Pancreas (tissue), 10 donors: ENCODE results near the gene GPHN. TPM values are rescaled to one million over a fixed set of nuclear protein-coding genes. Genes with fewer than 3 reads are reported as not detected.
"Not testable (repeated sequence)": the region's sequence is repeated elsewhere in the genome, so short reads cannot be mapped to it uniquely, and the experiment has no call there.

ENCODE experiments used
- ATAC-seq, 4 donors: fragments of 200-7000 bp; cut with Tn5 transposase; one replicate each; pipeline versions ENCODE4 v1.8.0 to v1.9.1; 2020; ENCODE audit warnings: mild to moderate bottlenecking in 4 of 4, moderate library complexity in 4 of 4
- DNase-seq, 6 donors: peaks; one replicate each; pipeline ENCODE4 v3.0.0-alpha.2; 2020
- FAIRE-seq: peaks from 2 replicates; lab custom pipeline; 2012; peaks lifted over from hg19 to GRCh38; lab: Jason Lieb, UNC
- H3K27ac ChIP-seq, 4 donors: fragments of 200-600 bp; sonication (generic); 1 replicate in 3 of 4; 2 replicates in 1 of 4; pipeline versions ENCODE4 v1.5.0 to v1.8.0; 2020
- H3K27me3 ChIP-seq, 4 donors: fragments of 200-600 bp; one replicate each; pipeline ENCODE4 v1.8.0; 2021
- H3K36me3 ChIP-seq, 3 donors: fragments of 200-600 bp; sonication (generic) in 1 of 3; one replicate each; pipeline versions ENCODE4 v1.5.0 to v1.8.0; 2020 to 2021
- H3K4me1 ChIP-seq, 3 donors: fragments of 200-600 bp; one replicate each; pipeline ENCODE4 v1.8.0; 2021
- H3K4me3 ChIP-seq, 4 donors: fragments of 200-600 bp; sonication (generic) in 2 of 4; one replicate each; pipeline versions ENCODE4 v1.5.0 to v1.8.0; 2020 to 2021
- H3K9me3 ChIP-seq, 4 donors: fragments of 200-600 bp; one replicate each; pipeline ENCODE4 v1.8.0; 2021
- WGBS, 2 donors: extraction: QIAGEN DNeasy Blood & Tissue Kit; methylation state at CpG; one replicate each; pipeline ENCODE4 v1.1.7; 2013; 5-methylcytosine and 5-hydroxymethylcytosine counted together
- intact Hi-C, 3 donors: fragments of 100-400 bp; cut with DNase I; formaldehyde crosslinking; loops; one replicate each; pipeline versions ENCODE4 v1.11.1 to v1.14.2; 2022
- polyA plus RNA-seq, 2 donors: library from polyadenylated mRNA; stranded (reverse); fragments of 200-250 nt; gene quantifications; one replicate each; pipeline ENCODE4 v1.2.3, GENCODE V29; 2013
- total RNA-seq, 6 donors: library from RNA; stranded (reverse); fragmentation: NEBNext Ultra II Directional in 4 of 6; extraction: Animal tissue kit (Norgen Biotek cat#: 25700) in 4 of 6; gene quantifications; one replicate each; pipeline versions ENCODE4 v1.2.1 to v1.2.4, GENCODE V29; 2021 to 2023
- TF ChIP-seq, protein P1 (sequence below), 4 donors: fragments of 200-600 bp; sonication (generic) in 3 of 4; IDR thresholded peaks; one replicate each; pipeline versions ENCODE4 v1.5.0 to v1.8.0; 2021; ENCODE audit warnings: antibody characterized with exemption in 4 of 4
- donor health status: healthy with polysubstance abuse.
- donor health status: DM: no; HTN: no; CAD: no; lungs with moderate emphysema.
- donor health status: DM: no; HTN: no; CAD: no.
- donor health status: control.
- donor health status: control.
- donor health status: Bipolar disorder and iron deficiency.
- donor health status: DM: yes; HTN: yes; CAD: no.
- donor health status: DM: no; HTN: no; CAD: no.
- donor health status: DM: no; HTN: no; CAD: no.
- donor health status: DM: yes; HTN: yes; CAD: no.

GPHN gene
- total and polyA plus RNA-seq, 8 donors: 20.3 to 47.6 (median 24.4) TPM

DNA sequence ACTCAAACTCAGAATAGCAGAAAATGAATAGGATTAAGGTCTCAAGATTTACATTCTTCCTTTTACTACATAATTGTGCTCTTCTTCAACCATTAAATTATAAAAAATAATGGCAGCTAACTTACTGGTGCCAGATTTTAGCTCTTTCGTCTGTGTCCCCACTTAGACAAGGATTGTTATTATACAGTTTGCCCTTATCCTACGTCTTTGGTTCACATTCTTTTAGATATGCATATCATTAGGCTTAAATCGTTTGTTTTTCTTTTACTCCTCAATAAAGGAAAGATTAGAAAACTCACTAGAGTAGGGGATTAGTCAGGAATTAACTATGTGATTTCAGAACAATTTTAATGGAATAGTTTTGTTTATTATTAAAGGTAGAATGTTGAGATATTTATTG lies 551.6 kb downstream of the GPHN start:
- Histone ChIP-seq H3K27ac (no peak overlapping the region), H3K4me1 (no peaks in the 10 kb centered on the region), H3K27me3 (no peaks in the 10 kb centered on the region), H3K9me3 (no peaks in the 10 kb centered on the region), H3K36me3 (peaks cover 0 to 11% (median 0%) of the 10 kb centered on the region in 3 donors), H3K4me3 (no peak overlapping the region)
- no peak for FAIRE-seq
- WGBS, 2 donors: 48 to 67% methylated on average over 3 of the region's 3 CpGs
- intact Hi-C loops: no loop called here
- TF ChIP-seq, protein P1, sequence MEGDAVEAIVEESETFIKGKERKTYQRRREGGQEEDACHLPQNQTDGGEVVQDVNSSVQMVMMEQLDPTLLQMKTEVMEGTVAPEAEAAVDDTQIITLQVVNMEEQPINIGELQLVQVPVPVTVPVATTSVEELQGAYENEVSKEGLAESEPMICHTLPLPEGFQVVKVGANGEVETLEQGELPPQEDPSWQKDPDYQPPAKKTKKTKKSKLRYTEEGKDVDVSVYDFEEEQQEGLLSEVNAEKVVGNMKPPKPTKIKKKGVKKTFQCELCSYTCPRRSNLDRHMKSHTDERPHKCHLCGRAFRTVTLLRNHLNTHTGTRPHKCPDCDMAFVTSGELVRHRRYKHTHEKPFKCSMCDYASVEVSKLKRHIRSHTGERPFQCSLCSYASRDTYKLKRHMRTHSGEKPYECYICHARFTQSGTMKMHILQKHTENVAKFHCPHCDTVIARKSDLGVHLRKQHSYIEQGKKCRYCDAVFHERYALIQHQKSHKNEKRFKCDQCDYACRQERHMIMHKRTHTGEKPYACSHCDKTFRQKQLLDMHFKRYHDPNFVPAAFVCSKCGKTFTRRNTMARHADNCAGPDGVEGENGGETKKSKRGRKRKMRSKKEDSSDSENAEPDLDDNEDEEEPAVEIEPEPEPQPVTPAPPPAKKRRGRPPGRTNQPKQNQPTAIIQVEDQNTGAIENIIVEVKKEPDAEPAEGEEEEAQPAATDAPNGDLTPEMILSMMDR (IDR thresholded peaks at IDR 0.05): no peak
- ATAC-seq: no peak
- DNase-seq: no peak

DNA sequence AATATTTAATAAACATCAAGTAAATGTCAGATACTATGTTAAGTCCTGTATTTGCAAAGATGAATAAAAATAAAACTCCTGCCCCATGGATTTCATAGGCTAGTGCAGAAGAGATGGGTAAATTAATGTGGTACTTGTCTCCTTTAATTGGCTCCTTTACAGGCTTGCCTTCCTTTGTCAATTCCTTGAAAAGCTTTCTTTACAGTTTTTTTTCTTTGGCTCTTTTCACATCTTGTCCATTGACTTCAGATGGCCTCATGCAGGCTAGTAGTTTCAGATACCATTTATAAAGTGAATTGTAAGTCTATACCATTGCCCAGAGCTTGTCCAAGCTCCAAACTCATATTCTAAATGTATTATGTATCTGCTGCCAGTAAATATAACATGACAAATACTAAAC lies 552.6 kb downstream of the GPHN start:
- no peak for FAIRE-seq

DNA sequence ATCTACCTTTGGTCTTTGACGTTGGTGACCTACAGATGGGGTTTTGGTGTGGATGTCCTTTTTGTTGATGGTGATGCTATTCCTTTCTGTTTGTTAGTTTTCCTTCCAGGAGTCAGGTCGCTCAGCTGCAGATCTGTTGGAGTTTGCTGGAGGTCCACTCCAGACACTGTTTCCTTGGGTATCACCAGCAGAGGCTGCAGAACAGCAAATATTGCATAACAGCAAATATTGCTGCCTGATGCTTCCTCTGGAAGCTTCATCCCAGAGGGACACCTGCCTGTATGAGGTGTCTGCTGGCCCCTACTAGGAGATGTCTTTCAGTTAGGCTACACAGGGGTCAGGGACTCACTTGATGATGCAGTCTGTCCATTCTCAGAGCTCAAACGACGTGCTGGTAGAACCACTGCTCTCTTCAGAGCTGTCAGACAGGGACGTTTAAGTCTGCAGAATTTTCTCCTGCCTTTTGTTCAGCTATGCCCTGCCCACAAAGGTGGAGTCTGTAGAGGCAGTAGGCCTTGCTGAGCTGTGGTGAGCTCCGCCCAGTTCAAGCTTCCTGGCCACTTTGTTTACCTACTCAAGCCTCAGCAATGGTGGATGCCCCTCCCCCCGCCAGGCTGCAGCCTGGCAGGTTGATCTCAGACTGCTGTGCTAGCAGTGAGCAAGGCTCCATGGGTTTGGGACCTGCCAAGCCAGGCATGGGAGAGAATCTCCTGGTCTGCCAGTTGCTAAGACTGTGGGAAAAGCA lies 559.3 kb downstream of the GPHN start:
- DNase-seq, H3K36me3 ChIP-seq, FAIRE-seq, H3K4me3 ChIP-seq, H3K27me3 ChIP-seq, H3K4me1 ChIP-seq, intact Hi-C loops, H3K27ac ChIP-seq, ATAC-seq, H3K9me3 ChIP-seq: not testable (repeated sequence)
- WGBS, 2 donors: 88 to 91% methylated on average over 7 of the region's 7 CpGs

More for the DNA sequence above, 552.6 kb downstream of the GPHN start:
- Histone ChIP-seq H3K4me1 (no peaks in the 10 kb centered on the region), H3K4me3 (no peak overlapping the region), H3K27me3 (no peaks in the 10 kb centered on the region), H3K27ac (no peak overlapping the region), H3K9me3 (no peaks in the 10 kb centered on the region), H3K36me3 (peaks cover 0 to 11% (median 0%) of the 10 kb centered on the region in 3 donors)
- DNase-seq: no peak
- TF ChIP-seq, protein P1 (IDR thresholded peaks at IDR 0.05): no peak
- ATAC-seq: no peak
- intact Hi-C loops: no loop called here

GRCh38 chr14:67068251-67068650 lies 560.3 kb downstream of the GPHN start:
- H3K27me3 ChIP-seq: no peaks in the 10 kb centered on the region
- H3K27ac ChIP-seq: no peak overlapping the region
- H3K36me3 ChIP-seq: no peaks in the 10 kb centered on the region
- FAIRE-seq: no peak
- intact Hi-C loops: no loop called here
- DNase-seq: no peak
- H3K9me3 ChIP-seq: no peaks in the 10 kb centered on the region
- TF ChIP-seq, protein P1 (IDR thresholded peaks at IDR 0.05): no peak
- ATAC-seq: no peak
- WGBS, 2 donors: 83 to 89% methylated on average over 1 of the region's 1 CpG
- H3K4me3 ChIP-seq: no peak overlapping the region
- H3K4me1 ChIP-seq: no peaks in the 10 kb centered on the region

DNA sequence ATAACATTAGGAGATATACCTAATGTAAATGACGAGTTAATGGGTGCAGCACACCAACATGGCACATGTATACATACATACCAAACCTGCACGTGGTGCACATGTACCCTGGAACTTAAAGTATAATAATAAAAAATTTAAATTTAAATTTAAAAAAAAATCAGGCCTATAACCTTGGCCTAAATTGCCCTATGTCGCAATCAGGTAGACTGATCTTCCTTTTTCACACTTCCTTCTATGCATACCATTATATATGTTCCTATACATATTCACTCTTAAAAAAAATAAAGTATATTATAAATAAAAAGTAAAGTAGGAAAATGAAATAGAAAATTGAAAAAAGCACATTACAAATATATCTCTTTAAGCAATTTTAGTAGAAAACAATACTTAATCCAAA lies 563.6 kb downstream of the GPHN start:
- no peak for FAIRE-seq

More for the DNA sequence above, 563.6 kb downstream of the GPHN start:
- Histone ChIP-seq H3K9me3 (no peaks in the 10 kb centered on the region), H3K4me3 (no peak overlapping the region), H3K4me1 (no peaks in the 10 kb centered on the region), H3K36me3 (no peaks in the 10 kb centered on the region), H3K27me3 (no peaks in the 10 kb centered on the region), H3K27ac (no peak overlapping the region)
- 98% methylated on average over 3 of the region's 3 CpGs for WGBS, 2 donors
- DNase-seq (no peak), ATAC-seq (no peak)
- TF ChIP-seq, protein P1 (IDR thresholded peaks at IDR 0.05): no peak
- intact Hi-C loops: no loop called here
